ENCODE results near the gene MAD1L1.

GRCh38 chr7:2254429-2255144 is 21.8 kb upstream of the MAD1L1 start:
- no peak for TF ChIP-seq CTCF (conservative IDR thresholded peaks at IDR 0.05 in 1 of 2, IDR thresholded peaks at IDR 0.05 in 1 of 2; ENCODE audit: low read depth in 1 of 2, low read length in 2 of 2)
- TF ChIP-seq EZH2 (IDR thresholded peaks at IDR 0.05; ENCODE audit: low read length, missing control alignments), result no peak

Measured in fibroblast of lung (primary cell).